ENCODE data around the gene CADM4.

- TF ChIP-seq CTCF (IDR thresholded peaks at IDR 0.05) (no peak), POLR2A (IDR thresholded peaks at IDR 0.05) (no peak), EP300 (IDR thresholded peaks at IDR 0.05) (no peak), POLR2AphosphoS5 (IDR thresholded peaks at IDR 0.05) (no peak)
These were observed 23.3 kb downstream of the CADM4 start for GRCh38 chr19:43616306-43616705.
